Fibroblast of lung (primary cell): ENCODE results near the gene SMIM38.

ENCODE experiments used
- CTCF ChIP-seq, 2 donors: IDR thresholded peaks in 1 of 2; conservative IDR thresholded peaks in 1 of 2; 1 replicate in 1 of 2; 2 replicates in 1 of 2; pipeline ENCODE4 v1.5.1; 2011 to 2012; ENCODE audit warnings: low read length in 2 of 2, control low read depth in 1 of 2, inconsistent platforms in 1 of 2, low read depth in 1 of 2, mild to moderate bottlenecking in 1 of 2
- EZH2 ChIP-seq: IDR thresholded peaks from 2 replicates; pipeline ENCODE4 v1.5.1; 2012; ENCODE audit warnings: low read length, control low read depth, mild to moderate bottlenecking; ENCODE audit errors: missing control alignments

- TF ChIP-seq CTCF (conservative IDR thresholded peaks at IDR 0.05 in 1 of 2, IDR thresholded peaks at IDR 0.05 in 1 of 2; ENCODE audit: low read depth in 1 of 2, low read length in 2 of 2) = no peak
- no peak for TF ChIP-seq EZH2
Measured at GRCh38 chr11:69110451-69110850, 45.3 kb upstream of the SMIM38 start.
